Renal cortex interstitium (tissue), 11 donors: ENCODE data around the gene FBXO24. TPM values are rescaled to one million over a fixed set of nuclear protein-coding genes. Genes with fewer than 3 reads are reported as not detected.

Experiments used
- DNase-seq, 11 donors: peaks; one replicate each; pipeline ENCODE4 v3.0.0-alpha.2; 2013; ENCODE audit warnings: low read depth in 9 of 11, low spot score in 4 of 11; ENCODE audit errors: extremely low read depth in 1 of 11
- polyA plus RNA-seq, 3 donors: library from polyadenylated mRNA; unstranded; fragments of 120-200 nt; gene quantifications; one replicate each; pipeline ENCODE4 v1.2.1, GENCODE V29; 2013; ENCODE audit not compliant: insufficient read length in 3 of 3

FBXO24 gene
- polyA plus RNA-seq, 3 donors, result 1.7 to 2.5 (median 1.7) TPM

GRCh38 chr7:100604976-100605911, 19.1 kb downstream of the FBXO24 start:
- DNase-seq, result no peak

DNA sequence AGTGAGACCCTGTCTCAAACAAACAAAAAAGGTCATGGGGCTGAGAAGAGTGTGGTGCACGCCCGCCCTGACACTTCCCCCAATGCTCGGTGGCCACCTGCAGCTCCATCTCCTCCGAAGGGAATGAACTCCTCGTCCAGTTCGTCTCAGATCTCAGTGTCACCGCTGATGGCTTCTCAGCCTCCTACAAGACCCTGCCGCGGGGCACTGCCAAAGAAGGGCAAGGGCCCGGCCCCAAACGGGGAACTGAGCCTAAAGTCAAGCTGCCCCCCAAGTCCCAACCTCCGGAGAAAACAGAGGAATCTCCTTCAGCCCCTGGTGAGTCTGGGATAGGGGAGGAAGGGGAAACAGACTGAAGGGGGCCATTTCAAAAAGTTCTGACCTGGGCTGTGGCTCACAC, 20.2 kb downstream of the FBXO24 start:
- DNase-seq, result no peak

- DNase-seq, result no peak
Measured at GRCh38 chr7:100607111-100607510, 21.0 kb downstream of the FBXO24 start.

GRCh38 chr7:100609958-100610357, 23.8 kb downstream of the FBXO24 start:
- DNase-seq, result no peak

GRCh38 chr7:100611983-100612729, 26.0 kb downstream of the FBXO24 start, which contains the start of gene MOSPD3:
Gene MOSPD3 (plus strand): TSS chr7:100612540. CDS start chr7:100612792, 252 bp downstream.
- peak; percentile 98 to 100 (median 100) for DNase-seq

GRCh38 chr7:100612730-100613390, 26.7 kb downstream of the FBXO24 start:
- DNase-seq, result no peak

DNA sequence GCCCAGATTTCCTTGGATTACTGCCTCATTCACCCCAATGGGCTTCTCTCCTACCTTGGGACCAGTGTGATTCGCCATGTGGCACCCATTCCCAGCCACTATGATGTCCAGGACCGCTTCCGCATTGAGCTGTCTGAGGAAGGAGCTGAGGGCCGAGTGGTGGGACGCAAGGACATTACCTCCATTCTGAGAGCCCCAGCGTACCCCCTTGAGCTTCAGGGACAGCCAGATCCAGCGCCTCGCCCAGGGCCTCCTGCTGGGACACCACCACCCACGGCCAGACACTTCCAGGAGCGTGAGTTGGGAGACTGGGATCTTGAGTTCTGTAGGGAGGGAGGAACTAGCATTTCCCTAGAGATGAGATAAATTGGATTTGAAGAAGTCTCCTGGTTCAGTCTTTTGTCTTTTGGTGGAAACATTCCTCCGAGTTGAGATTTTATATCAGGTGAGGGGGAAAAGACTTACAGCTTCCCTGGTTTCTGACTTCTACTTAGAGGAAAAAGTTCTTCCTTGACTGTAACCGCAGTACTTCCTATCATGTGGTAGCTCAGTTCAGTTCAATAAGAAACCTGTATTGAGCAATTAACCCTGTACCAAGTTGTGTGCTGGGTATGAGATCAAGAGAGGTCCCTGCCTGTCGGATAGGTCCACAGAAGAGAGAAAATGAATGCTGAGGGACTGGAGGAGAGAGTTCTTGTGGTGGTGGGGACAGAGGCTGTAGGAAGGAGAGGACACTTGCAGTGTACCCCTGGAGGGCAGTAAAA, 27.5 kb downstream of the FBXO24 start:
- DNase-seq, result no peak

DNA sequence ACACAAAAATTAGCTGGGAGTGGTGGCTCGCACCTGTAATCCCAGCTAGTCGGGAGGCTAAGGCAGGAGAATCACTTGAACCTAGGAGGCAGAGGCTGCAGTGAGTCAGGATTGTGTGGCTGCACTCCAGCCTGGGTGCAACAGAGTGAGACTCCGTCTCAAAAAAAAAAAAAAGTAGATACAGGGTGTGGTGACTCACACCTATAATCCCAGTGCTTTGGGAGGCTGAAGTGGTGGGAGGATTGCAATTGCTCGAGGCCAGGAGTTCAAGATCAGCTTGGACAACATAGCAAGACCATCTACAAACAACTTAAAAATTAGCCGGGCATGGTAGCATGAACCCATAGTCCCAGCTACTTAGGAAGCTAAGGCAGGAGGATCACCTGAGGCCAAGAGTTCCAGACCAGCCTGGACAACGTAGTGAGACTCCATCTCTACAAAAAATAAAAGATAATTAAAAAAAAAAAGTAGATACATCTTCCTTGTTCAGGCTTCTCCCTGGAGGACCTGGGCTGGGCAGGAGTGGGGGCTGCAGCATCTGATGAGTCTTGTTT, 28.3 kb downstream of the FBXO24 start:
- DNase-seq, result no peak

DNA sequence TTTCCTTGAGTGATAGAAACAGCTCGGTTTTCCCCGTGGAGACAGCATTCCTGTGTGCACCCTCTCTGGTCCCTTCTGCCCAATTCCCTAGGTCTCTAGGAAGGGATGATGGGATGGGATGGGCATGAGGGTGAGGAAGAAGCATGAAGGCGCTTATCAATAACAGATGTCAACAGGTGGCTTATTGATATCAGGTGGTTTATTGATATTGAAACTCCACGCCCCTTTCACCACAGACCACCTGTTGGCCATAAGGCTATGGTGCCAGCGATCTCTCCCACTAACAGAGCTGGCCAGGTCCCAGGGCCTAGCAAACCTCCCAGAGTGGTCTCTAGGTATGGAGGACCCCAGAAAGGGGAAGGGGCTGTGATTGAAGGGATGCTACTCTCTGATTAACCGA, 34.1 kb downstream of the FBXO24 start:
- DNase-seq, result no peak

GRCh38 chr7:100620804-100621203, 34.7 kb downstream of the FBXO24 start:
- DNase-seq, result no peak

- no peak for DNase-seq
Measured at GRCh38 chr7:100621554-100621953, 35.4 kb downstream of the FBXO24 start.

GRCh38 chr7:100623951-100624824, 38.1 kb downstream of the FBXO24 start:
- DNase-seq, result no peak

DNA sequence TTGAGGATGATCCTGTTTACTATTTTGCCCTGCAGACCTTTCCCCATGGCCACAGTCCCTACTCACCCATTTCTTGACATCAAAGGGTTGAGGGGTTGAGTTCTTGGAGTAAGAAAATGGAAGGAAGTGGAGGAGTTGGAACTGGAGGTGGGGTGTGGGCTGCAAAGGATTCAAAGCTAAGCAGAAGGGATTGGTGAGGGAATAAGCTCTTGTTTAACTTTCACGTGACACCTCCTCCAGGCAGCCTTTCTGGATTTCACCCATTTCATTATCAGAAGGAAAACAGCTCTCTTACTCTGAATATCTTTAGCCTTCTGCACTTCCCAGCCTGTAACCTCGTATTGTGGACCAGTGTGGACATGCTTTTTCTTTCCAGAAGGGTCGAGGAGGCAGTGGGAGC, 39.9 kb downstream of the FBXO24 start:
- no peak for DNase-seq

DNA sequence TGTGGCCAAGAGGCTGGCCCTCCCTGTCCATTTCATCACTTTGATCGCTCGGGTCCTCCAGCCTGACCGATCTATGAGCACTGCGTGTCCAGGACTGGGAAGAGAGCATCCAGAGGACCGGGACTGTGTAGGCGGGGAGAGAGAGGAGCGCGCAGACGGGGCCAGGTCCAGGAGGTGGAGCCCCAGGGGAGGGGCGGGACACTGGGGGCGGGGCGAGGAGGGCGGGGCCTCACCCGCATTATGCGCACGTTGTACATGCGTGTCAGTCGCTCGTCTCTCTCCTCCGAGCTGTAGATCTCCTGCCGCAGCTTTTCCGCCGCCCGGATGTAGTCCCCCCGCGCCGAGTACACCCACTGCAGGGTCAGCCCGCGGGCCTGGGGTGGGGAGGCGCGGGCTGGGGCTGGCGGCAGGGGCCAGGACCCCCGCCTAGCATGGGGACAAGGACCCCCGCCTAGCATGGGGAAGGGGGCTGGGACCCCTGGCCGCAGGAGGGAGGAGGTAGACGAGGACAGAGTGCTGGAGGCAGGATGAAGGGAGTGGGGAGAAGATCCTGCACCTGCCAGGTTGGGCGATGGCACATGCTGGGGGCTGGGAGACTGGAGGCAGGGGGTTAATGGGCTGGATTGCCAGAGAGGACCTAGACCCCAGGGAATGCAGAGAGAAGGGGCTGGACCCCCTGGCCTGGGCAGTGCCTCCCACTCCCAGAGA, 40.6 kb downstream of the FBXO24 start:
- peak in 2 of 11 donors; percentile 56 to 68 for DNase-seq

GRCh38 chr7:100627238-100627549, 41.1 kb downstream of the FBXO24 start:
- no peak for DNase-seq

DNA sequence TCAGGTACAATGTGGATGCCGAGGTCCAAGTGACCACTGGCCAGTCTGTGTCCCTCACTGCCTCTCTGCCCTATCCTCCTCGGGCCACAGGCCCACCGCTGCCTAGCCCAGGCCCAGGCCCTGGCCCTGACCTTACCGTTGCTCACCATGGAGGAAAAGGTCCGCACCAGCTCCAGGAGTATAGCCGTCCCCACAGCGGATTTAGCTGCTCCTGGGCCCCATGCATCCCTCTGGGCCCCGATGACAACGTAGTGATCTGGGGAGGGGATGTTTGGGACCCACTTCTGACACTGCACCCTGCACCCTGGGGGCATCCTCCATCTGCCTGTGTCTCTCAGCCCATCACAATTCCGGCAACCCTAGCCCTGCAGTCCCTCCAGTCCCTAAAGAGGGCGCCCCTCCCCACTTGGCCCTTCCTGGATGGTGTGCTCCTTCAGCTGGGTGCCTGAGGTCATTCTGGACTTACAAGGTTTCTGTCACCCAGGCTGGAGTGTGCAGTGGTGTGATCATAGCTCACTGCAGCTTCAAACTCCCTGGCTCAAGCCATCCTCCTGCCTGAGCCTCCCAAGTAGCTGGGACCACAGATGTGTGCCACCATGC, 43.1 kb downstream of the FBXO24 start:
- no peak for DNase-seq

DNA sequence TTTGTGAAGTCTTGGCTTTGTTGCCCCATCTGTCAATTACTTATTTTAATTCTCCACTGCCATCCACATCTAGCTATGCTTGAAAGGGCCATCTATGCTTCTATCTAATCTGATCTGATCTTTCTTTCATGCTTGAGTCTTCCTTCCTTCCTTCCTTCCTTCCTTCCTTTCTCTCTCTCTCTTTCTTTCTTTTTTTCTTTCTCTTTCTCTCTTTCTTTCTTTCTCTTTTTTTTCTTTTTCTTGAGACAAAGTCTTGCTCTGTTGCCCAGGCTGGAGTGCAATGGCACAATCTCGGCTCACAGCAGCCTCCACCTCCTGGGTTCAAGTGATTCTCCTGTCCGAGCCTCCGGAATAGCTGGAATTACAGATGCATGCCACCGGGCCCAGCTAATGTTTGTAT, 43.9 kb downstream of the FBXO24 start:
- DNase-seq, result no peak
